SW 1271 (cell line): ENCODE data around the gene VRK1.
"Not testable (repeated sequence)": the region's sequence is repeated elsewhere in the genome, so short reads cannot be mapped to it uniquely, and the experiment has no call there.

Source experiments
- DNase-seq, 2 experiments: peaks; one replicate each; lab custom pipeline; 2025; lab: John Stamatoyannopoulos, UW

Gene VRK1

GRCh38 chr14:96883974-96884373 lies 86.8 kb downstream of the VRK1 start:
- not testable (repeated sequence) for DNase-seq

DNA sequence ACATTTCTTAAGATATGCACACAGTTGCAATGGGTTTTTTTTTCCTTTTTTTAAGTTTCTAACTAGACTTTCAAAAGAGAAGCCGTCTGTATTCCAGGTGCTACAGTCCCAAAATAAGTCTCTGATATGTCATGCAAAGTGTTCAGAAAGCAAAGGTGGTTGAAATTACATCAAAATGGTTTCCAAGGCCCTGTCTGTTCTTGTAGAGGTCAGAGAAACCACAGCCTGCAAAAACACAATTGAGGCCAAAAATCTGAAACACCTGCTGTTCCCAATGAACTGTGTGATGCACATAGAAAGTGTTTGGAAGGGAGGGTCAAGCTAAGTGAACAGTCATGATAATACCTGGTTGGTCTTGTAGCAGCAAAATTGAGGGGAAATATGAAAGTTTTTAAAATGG lies 91.0 kb downstream of the VRK1 start:
- no peak for DNase-seq

DNA sequence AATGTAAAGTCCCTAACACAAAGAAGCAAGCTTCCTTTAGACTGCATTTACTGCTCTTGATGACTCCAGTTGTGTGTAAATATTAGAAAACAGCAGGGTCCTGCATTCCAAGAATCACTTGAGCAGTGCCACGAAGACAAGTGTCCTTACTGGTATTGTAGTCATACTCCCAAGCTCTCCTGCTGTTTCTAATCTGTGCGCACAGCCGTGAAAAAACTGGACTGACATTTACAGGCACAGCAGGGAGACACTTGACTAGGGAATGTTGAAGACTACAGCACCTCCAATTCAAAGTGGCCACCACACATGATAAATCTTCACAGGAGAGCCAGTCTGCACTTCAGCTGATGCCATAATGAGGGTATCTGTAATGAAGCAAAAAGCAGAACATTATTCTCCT lies 91.4 kb downstream of the VRK1 start:
- no peak for DNase-seq

DNA sequence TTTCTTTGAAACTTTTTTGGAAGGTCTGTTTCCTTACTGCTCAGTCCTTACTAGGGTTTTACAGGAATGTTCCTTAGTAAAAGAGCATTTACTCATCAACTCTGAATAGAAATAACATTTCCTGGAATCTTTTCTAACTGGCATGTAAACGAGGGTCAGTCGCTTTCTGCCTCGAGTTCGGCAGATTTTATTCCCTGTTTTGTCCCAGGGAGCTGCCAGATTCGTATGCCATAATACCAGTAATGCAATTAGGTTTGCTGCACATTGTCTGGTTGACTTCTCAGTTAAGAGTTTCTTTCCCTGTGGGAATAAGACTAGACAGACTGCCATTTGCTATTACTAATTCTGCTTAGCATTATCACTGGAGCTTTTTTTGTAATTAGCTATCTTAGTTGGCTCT lies 91.9 kb downstream of the VRK1 start:
- DNase-seq: no peak

- no peak for DNase-seq
Observed at GRCh38 chr14:96893966-96894622, 96.9 kb downstream of the VRK1 start.

- no peak for DNase-seq
Observed at GRCh38 chr14:96894966-96895365, 97.8 kb downstream of the VRK1 start.

DNA sequence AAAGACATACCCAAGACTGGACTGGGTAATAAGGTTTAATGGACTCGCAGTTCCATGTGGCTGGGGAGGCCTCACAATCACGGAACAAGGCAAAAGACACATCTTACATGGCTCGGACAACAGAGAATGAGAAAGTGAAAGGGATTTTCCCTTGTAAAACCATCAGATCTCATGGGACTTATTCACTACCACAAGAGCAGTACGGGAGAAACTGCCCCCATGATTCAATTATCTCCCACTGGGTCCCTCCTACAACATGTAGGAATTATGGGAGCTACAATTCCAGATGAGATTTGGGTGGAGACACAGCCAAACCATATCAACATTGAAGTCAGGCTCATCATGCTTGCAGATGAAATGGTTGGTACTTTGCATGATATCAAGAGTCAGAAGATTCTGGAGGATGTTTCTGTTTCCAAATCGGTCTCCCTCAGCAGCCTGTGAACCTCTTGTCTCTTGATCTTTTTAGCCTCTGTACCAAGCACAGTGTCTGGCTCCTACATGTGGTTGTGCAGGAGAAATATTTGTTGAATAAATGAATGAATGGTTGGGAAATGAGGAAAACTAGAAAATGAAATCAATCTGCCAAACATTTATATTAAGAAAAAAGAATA lies 98.6 kb downstream of the VRK1 start:
- DNase-seq: no peak

DNA sequence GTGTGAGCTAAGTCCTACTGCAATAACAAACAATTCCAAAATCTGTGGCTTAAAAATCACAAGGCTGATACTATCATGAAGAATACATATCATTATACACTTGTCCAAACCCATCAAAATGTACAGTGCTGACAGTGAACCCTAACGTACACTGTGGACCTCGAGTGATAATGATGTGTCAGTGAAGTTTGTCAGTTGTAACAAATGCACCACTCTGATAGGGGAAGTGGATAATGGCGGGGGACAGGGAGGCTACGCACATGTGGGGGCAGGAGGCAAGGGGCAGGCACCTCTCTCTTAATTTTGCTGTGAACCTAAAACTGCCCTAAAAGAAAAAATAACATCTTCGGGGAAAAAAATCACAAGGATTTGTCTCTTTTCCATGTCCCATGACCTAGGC lies 100.0 kb downstream of the VRK1 start:
- DNase-seq: no peak

- no peak for DNase-seq
Observed at GRCh38 chr14:96901227-96901626, 104.0 kb downstream of the VRK1 start.

DNA sequence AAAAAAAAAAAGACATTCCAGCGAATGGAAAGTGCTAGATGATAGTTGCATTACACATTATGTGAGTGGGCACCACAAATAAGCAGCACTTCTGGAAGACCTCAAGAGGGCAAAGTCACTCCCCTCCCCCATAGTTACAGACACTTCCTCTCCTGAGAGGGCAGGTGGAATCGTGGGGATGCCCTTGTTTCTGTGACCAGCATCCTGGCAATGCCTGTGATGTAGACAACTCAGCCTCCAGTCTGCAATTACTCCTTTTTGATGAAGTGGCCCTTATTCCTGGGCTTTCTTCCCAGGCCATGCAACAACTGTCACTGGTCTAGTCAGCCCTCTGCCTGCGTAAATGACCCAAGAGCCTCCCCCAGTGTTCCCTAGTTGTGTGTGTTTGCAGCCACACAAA lies 104.8 kb downstream of the VRK1 start:
- no peak for DNase-seq

GRCh38 chr14:96903444-96904023 lies 106.4 kb downstream of the VRK1 start:
- no peak for DNase-seq

DNA sequence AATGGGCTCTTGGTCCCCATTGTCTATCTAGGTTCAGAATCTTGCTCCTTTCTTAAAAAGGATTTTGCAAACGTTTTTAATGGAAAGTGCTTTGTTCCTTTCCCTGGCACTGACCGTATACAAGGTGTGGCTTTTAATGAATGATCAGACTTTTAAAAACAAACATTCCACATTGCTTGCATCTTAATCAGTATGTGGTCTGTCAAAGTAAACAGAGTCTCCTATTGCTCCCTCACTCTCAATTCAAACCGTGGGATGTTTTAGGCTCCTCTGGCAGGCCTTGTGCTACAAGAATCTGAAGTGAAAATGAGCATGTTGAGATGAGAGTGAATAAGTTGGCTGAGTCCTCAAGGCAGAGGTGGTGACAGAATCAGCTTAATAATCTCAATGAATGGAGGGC lies 107.0 kb downstream of the VRK1 start:
- DNase-seq: no peak

DNA sequence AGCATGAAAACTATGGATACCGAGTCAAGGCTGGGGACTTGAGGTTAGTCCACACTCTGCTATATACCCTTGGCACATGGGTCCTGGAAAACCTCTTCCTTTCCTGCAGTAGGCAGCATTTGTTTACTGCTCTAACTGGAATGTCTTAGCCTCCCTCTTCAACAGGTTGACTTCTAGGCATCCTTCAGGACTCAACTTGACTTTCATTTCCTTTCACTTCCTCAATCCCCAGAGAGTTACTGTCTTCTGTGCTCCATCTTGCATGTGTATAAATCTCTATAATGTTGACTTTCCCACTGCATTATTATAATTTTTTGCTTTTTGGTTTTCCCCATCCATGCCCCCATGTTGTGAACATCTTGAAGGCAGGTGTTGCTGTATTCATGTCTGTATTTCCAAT lies 107.9 kb downstream of the VRK1 start:
- DNase-seq: no peak

DNA sequence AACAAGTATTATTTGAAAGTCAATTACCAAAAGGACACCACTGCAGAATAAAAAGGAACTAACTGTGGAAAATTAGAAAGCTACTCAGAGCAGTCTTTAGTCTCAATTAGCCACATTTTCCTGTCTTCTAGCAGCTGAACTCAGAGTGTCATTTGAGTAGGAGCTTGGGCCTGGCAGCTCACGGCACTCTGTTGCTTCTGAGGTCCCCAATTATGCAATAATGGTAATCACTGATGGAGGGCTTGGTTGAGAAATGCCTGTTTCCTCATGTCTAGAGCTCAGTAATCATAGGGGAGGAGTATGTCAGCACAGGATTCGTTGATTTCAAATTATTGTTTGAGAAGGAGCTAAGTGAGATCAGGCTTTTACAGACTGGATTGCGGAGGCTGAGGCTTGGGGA lies 108.6 kb downstream of the VRK1 start:
- no peak for DNase-seq

GRCh38 chr14:96906434-96906833 lies 109.3 kb downstream of the VRK1 start:
- DNase-seq: no peak

- DNase-seq: no peak
Observed at GRCh38 chr14:96909841-96910364, 112.7 kb downstream of the VRK1 start.

DNA sequence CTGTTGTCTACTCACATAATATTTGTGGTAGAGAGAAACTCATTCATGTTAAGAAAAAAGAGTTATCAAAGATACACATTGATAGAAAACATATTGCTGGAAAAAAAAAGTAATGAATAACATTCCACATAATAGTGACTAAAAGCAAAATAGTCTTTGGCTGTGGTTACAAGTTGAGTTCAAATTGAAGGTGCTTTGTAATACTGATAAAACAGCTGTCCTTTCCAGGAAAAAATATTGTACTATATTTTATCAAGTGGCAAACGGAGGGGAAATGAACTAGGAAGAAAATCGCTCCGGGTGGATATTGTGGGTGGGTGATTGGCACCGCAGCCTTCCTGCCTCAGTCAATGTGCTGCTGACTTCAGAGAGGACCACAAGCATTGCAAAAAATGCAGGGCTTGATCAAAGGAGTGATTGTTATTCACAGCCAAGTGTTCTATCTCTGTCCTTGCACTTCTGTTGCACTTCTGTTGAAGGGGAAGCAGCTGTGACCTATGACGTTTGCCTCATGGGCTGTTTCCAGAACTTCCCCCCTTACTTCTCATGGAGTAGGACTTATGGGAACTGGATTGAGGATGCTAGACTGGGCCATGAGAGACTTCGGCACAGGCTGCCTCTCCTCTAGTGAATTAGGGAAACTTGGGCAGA lies 114.4 kb downstream of the VRK1 start:
- no peak for DNase-seq

GRCh38 chr14:96914571-96915128 lies 117.5 kb downstream of the VRK1 start:
- no peak for DNase-seq

DNA sequence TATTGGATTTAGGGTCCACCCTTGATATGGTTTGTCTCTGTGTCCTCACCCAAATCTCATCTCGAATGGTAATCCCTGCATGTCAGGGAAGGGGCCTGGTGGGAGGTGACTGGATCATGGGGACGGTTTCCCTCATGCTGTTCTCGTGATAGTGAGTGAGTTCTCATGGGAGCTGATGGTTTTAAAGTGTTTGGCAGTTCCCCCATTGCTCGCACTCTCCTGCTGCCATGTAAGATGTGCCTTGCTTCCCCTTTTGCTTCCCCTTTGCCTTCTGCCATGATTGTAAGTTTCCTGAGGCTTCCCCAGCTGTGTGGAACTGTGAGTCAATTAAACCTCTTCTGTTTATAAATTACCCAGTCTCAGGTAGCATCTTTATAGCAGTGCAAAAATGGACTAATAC lies 118.3 kb downstream of the VRK1 start:
- DNase-seq: no peak

DNA sequence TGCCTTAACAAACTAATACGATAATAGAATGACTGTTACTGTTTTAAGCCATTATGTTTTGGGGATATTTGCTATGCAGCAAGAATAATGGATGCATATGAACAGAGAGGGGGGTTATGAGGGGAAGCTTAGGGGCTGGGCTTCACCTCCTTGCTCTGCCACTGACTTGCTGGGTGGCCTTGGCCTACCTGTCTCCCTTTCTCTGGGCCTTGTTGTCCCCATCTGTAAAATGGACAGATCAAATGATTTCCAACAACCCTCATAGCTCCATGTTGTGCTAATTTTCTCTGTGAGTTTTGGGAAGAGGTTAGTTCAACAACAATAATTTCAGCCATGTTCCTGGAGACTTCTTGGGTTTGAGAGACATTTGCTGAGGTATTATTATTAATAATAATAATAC lies 119.6 kb downstream of the VRK1 start:
- no peak for DNase-seq

GRCh38 chr14:96917442-96917963 lies 120.3 kb downstream of the VRK1 start:
- no peak for DNase-seq

- DNase-seq: no peak
Observed at GRCh38 chr14:96920023-96920422, 122.8 kb downstream of the VRK1 start.
